ENCODE measurements around the gene TRIP12. TPM values are rescaled to one million over a fixed set of nuclear protein-coding genes. Genes with fewer than 3 reads are reported as not detected.

The TRIP12 gene
- total RNA-seq, 1 experiment from 2014 or later, result 166 TPM

DNA sequence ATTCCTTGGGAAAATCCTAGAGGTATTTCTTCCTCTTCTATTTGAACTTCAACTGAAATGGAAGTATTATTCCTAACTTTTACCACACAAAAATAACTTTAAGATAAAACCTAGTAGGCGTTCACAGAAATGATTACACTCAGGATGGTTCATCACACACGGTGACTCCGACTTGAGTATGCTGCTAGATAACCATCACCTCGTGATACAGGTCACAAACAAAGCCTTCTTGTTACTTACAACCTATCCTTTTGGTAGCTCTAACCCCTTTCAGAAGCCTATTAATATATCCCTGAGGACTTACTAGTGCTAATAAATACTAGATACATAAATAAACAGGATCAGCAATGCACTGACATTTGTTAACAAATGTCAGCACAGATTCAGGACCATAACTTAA lies 106.5 kb downstream of the TRIP12 start:
- DNase-seq, result no peak
- no peak overlapping the region for H2BK15ac ChIP-seq (ENCODE audit: low read depth, low read length)
- H3K18ac ChIP-seq (ENCODE audit: insufficient read length, low read depth, low read length), result no peak overlapping the region
- TF ChIP-seq, protein P1, sequence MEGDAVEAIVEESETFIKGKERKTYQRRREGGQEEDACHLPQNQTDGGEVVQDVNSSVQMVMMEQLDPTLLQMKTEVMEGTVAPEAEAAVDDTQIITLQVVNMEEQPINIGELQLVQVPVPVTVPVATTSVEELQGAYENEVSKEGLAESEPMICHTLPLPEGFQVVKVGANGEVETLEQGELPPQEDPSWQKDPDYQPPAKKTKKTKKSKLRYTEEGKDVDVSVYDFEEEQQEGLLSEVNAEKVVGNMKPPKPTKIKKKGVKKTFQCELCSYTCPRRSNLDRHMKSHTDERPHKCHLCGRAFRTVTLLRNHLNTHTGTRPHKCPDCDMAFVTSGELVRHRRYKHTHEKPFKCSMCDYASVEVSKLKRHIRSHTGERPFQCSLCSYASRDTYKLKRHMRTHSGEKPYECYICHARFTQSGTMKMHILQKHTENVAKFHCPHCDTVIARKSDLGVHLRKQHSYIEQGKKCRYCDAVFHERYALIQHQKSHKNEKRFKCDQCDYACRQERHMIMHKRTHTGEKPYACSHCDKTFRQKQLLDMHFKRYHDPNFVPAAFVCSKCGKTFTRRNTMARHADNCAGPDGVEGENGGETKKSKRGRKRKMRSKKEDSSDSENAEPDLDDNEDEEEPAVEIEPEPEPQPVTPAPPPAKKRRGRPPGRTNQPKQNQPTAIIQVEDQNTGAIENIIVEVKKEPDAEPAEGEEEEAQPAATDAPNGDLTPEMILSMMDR (conservative IDR thresholded peaks at IDR 0.05), result no peak
- Mint-ChIP-seq H3K9me3 (no peaks in the 10 kb centered on the region), H3K36me3 (ENCODE audit: insufficient read depth in 1 of 3, low read depth in 3 of 3) (peaks cover 6 to 38% (median 21%) of the 10 kb centered on the region in 3 experiments; a peak in 5 of 7 replicates), H3K4me3 (no peak overlapping the region), H3K27me3 (ENCODE audit: low read depth) (no peaks in the 10 kb centered on the region), H3K4me1 (peaks cover 2 to 3% of the 10 kb centered on the region in 2 experiments; a peak in 2 of 4 replicates), H3K27ac (no peak overlapping the region)
- no peak overlapping the region for H2BK5ac ChIP-seq (ENCODE audit: insufficient read length, low read length)
- no CpG with 5 or more reads among the region's 4 CpGs for WGBS (ENCODE audit: extremely low coverage, insufficient read length, low lambda C conversion rate)
- H3K9ac ChIP-seq (ENCODE audit: extremely low read depth, insufficient read length, low read length), result no peak overlapping the region
- H3K23ac ChIP-seq (ENCODE audit: insufficient read length, low read depth, low read length), result no peak overlapping the region
- no peak overlapping the region for H2AK5ac ChIP-seq (ENCODE audit: insufficient read length, low read length)
- H3K14ac ChIP-seq (ENCODE audit: insufficient read depth, low read length), result no peak overlapping the region
- H3K79me2 ChIP-seq (ENCODE audit: insufficient read depth, low read length), result no peaks in the 10 kb centered on the region
- no peak overlapping the region for H4K91ac ChIP-seq (ENCODE audit: insufficient read length, low read depth, low read length)
- H3K56ac ChIP-seq (ENCODE audit: insufficient read length, low read depth, low read length), result no peak overlapping the region
- no peak overlapping the region for H4K5ac ChIP-seq (ENCODE audit: insufficient read length, low read depth, low read length)
- H2BK20ac ChIP-seq (ENCODE audit: low read depth, low read length, poor library complexity, severe bottlenecking), result no peak overlapping the region
- H3K9me3 ChIP-seq (ENCODE audit: control insufficient read depth, low read depth, low read length), result no peaks in the 10 kb centered on the region
- no peaks in the 10 kb centered on the region for H3K79me1 ChIP-seq (ENCODE audit: insufficient read depth, low read depth, low read length, poor library complexity, severe bottlenecking)
- H3K23me2 ChIP-seq (ENCODE audit: insufficient read length, low read depth, low read length, poor library complexity, severe bottlenecking), result no peaks in the 10 kb centered on the region
- H2AFZ ChIP-seq (ENCODE audit: low read length), result no peak overlapping the region
- H4K8ac ChIP-seq (replicated peaks; ENCODE audit: insufficient read length, low read depth, low read length), result no peak overlapping the region
- no peak overlapping the region for H2BK120ac ChIP-seq (ENCODE audit: low read depth, low read length, poor library complexity, severe bottlenecking)
- H3K4me1 ChIP-seq (ENCODE audit: insufficient read depth, low read length), result no peaks in the 10 kb centered on the region
- H3K4me2 ChIP-seq (ENCODE audit: insufficient read depth, insufficient read length, low read length), result no peak overlapping the region
- no peak overlapping the region for H3K4ac ChIP-seq (ENCODE audit: low read depth, low read length)
- no peak overlapping the region for H3K27ac ChIP-seq (ENCODE audit: insufficient read length, low read depth, low read length)
- no peaks in the 10 kb centered on the region for H3K27me3 ChIP-seq (ENCODE audit: insufficient read depth, low read length)
- H4K20me1 ChIP-seq (ENCODE audit: control insufficient read depth, insufficient read depth, insufficient read length), result no peaks in the 10 kb centered on the region
- no peak overlapping the region for H3T11ph ChIP-seq (ENCODE audit: low read length)
- no peak overlapping the region for H2BK12ac ChIP-seq (ENCODE audit: insufficient read length, low read depth, low read length)

Data from H9 (cell line).